HG02870 (cell line): Measurements from ENCODE around the gene TFEB.

Source experiments
- ATAC-seq: cut with Tn5 transposase; IDR thresholded peaks from one replicate; pipeline ENCODE4 v1.9.1; 2021; ENCODE audit warnings: mild to moderate bottlenecking, moderate library complexity; ENCODE audit not compliant: unreplicated experiment

TFEB gene

GRCh38 chr6:41677124-41677921, 58.1 kb downstream of the TFEB start:
- no peak for ATAC-seq

GRCh38 chr6:41676431-41676830, 59.0 kb downstream of the TFEB start:
- no peak for ATAC-seq

DNA sequence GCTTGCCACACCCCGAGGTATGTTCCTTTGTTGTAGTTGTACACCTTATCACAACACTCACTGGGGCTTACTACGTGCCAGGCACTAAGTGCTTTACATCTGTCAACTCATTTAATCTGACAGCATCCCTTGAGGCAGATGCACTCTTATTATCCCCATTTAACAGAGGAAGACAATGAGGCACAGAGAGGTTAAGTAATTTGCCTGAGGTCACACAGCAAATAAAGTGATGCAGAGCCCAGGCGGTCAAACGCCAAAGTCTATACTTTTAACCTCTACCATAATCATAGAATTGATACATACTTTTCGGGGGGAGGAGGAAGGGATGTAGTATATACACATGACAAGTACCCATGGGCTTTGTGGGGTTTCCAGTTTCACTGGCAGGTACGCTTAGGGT, 59.4 kb downstream of the TFEB start:
- no peak for ATAC-seq

DNA sequence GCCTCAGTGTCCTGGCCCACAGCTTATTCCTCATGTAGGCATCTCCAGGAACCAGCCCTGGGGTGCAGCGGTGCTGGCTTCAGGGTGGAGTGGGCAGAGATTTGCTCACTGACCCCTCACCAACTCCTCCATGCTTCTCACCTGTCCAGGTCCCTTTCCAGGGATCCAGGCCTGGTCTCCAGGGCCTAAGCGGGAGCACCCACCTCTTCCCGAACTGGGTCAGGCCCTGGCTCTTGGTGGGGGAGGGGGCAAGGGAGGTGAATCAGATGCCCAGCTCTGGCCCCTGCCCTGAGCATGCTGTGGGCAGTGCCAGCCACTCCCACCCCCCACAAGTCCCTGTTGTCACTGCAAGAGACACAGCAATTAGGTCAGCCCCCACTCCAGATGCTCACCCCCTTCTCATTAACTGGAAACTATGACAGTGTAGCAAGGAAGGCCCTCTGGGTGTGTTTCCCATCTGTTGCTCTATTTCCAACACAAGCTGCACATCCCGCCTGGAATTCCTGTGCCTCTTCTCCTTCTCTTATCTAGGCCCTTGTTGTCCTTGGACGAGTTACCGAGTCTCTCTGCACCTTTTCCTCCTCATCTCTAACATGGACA, 60.1 kb downstream of the TFEB start:
- ATAC-seq, result no peak

DNA sequence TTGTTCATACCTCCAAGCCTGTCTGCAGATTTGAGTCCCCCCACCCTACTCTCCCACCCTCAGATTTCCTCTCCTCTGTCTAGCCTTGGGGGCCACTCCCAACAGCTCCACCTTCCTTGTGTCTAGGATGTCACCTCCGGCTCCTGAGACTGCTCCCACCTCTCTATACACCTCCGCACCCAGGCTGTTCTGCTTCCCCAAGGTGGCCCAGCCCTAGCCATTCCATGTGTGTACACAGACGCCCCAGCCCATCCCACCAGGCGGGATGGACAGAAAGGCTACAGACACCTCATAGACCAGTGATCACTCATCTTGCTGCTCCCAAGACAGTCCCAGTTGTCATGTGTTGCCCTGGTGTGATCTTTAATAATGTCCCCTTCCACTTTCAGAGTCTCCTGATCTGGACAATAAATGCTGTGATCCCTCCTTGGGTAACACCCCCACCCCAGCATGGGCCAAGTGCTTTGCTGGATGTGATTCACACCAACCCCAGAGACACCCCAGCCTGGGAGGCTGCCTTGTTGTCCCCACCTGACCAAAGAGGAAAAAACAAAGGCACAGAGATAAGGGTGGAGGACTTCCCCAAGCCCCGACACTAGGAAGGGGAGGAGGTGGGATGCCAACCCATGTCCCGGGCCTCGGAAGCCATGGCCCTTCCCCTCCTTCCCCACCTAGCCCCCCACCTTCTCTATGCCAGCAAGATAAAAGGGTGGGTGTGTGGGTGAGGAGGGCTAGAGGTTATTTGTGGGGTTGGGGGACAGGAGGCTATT, 61.0 kb downstream of the TFEB start:
- ATAC-seq, result no peak

GRCh38 chr6:41673704-41674000, 61.8 kb downstream of the TFEB start:
- no peak for ATAC-seq

- no peak for ATAC-seq
These were observed 62.3 kb downstream of the TFEB start for GRCh38 chr6:41672816-41673703.

DNA sequence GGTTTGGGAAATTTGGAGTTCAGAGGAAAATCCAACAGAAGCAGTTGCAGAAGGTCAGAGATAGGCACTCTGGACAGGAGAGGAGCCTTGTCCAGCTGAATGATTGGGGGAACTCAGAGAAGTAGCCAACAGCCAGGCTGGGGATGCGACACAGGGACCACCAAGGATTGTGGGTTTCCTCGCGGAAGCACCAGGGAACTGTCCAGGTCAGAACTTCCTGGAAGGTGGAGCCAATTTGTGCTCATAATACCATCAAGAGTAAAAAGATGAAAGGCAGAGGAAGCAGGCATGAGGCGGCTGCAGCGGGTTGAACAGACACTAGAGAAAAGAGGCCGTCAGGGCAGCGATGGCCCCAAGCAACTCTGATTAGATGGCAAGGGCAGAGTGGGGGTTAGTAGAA, 63.4 kb downstream of the TFEB start:
- ATAC-seq, result no peak

GRCh38 chr6:41671376-41671775, 64.0 kb downstream of the TFEB start:
- ATAC-seq, result no peak

- ATAC-seq, result no peak
These were observed 64.6 kb downstream of the TFEB start for GRCh38 chr6:41670703-41671360.

- no peak for ATAC-seq
These were observed 66.4 kb downstream of the TFEB start for GRCh38 chr6:41668968-41669367.

DNA sequence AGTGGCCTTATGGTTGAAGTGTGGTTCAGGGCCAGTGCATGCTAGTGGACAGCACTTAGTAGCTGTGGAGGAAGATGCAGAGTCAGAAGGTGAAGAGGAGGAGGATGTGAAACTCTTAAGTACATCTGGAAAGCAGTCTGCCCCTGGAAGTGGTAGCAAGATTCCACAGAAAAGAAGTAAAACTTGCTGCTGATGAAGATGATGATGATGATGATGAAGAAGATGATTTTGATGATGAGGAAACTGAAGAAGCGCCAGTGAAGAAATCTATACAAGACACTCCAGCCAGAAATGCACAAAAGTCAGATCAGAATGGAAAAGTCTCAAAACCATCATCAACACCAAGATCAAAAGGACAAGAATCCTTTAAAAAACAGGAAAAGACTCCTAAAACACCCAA, 68.2 kb downstream of the TFEB start:
- ATAC-seq, result no peak

- no peak for ATAC-seq
These were observed 71.1 kb downstream of the TFEB start for GRCh38 chr6:41664271-41664670.

DNA sequence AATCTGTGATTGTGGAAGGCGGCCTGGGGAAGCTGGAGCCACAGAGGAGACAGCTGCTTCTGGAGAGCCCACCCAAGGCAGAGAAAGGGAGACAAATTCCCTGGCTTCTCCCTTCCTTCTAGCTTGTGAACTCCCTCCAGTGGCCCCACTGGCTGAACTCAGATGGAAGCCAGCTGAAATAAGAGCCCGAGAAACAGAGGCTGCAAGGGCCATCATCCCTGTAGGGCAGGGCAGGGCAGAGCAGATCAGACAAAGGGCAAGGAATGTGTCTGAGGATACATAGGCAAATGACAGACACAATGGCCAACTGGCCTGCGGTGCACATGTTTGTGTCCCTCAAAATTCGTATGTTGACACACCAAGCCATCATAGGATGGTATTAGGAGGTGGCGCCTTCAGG, 71.8 kb downstream of the TFEB start:
- no peak for ATAC-seq

DNA sequence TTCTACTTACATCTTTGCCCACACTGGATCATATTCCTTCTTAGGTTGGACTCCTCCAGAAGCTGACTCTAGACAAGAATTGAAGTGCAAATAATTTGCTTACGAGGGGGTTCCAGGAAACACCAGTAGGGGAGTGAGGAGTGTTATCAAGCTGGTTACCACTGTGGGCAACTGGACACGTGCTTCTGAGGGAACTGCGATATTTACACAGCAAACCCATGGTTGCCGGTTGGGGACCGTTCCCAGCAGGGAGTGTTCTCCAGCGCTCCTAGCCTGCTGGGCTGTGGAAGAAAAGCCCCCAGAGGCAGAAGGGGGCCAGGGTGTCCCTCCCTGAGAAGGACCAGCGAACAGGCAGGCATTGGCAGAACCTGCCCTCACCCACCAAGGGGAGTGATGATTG, 75.5 kb downstream of the TFEB start:
- ATAC-seq, result no peak

- no peak for ATAC-seq
These were observed 76.8 kb downstream of the TFEB start for GRCh38 chr6:41658636-41659035.

- no peak for ATAC-seq
These were observed 78.0 kb downstream of the TFEB start for GRCh38 chr6:41657131-41658094.

DNA sequence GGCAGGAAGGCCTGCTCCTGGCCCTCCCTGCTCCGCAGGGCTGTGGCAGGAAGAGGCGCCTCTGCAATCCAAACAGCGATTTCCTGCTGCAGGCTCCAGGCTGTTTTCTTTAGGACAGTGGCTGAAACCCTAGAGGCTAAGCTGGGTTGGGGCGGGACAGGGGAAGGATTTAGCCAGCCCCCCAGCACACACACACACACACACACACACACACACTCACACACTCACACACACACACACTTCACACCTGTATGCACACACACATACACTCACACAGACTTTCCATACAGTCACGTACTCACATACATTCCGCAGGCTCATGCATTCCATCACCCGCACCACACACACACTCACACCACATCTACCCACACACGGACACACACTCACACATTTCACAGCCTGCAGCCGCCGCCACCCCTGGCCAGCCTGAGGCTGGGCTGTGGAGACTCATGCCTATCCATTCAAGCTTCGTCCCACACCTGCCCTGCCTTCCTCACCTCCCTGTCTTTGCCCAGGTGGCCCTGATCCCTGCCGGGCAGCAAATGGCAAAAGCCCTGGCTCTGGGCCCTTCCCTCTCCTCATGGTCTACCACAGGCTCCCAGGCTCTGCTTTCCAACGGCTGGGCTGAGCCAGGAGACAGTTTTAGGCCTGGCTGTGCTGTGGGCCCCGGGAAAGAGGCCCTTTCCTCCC, 79.3 kb downstream of the TFEB start:
- no peak for ATAC-seq

DNA sequence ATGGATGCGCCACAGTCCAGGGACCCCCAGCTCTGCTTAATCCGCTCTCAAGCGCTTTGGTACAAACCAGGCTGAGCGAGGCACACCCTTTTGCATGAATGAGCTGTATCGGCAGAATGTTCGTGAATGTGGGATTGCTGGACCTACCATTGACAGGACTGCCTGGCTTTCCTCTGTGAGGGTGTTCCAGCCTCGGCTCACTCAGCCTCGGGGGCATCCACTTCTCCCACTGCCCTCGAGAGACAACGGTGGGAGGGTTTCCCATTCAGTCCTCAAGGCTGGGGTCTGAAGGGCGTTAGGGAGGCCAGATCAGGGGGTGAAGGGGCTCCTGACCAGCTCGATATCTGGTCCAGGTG, 79.8 kb downstream of the TFEB start:
- ATAC-seq, result no peak
